ENCODE measurements around the gene MREG.

DNA sequence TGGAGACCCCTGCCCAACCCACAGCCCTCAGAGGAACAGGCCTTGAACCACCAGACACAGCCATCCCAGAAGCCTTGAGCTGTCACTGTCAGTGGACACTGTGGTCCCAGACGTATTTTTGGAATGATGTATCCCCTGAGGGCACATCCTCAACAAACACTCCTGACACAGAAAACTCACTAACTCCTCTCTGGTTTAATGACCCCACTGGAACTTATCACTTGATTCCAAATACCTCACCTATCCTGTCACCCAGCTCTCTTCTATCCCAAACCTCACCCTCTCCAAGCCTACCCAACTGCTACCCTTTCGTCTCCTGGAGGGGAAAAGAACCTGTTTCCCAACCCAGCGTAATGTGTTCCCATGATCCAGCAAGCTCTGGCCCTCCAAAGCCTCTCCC is 111.6 kb downstream of the MREG start:
- TF ChIP-seq, protein P1, sequence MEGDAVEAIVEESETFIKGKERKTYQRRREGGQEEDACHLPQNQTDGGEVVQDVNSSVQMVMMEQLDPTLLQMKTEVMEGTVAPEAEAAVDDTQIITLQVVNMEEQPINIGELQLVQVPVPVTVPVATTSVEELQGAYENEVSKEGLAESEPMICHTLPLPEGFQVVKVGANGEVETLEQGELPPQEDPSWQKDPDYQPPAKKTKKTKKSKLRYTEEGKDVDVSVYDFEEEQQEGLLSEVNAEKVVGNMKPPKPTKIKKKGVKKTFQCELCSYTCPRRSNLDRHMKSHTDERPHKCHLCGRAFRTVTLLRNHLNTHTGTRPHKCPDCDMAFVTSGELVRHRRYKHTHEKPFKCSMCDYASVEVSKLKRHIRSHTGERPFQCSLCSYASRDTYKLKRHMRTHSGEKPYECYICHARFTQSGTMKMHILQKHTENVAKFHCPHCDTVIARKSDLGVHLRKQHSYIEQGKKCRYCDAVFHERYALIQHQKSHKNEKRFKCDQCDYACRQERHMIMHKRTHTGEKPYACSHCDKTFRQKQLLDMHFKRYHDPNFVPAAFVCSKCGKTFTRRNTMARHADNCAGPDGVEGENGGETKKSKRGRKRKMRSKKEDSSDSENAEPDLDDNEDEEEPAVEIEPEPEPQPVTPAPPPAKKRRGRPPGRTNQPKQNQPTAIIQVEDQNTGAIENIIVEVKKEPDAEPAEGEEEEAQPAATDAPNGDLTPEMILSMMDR (IDR thresholded peaks at IDR 0.05), result no peak
- no peak for TF ChIP-seq TFCP2L1 (CRISPR knock-in tag; IDR thresholded peaks at IDR 0.05)
- TF ChIP-seq, protein P2, sequence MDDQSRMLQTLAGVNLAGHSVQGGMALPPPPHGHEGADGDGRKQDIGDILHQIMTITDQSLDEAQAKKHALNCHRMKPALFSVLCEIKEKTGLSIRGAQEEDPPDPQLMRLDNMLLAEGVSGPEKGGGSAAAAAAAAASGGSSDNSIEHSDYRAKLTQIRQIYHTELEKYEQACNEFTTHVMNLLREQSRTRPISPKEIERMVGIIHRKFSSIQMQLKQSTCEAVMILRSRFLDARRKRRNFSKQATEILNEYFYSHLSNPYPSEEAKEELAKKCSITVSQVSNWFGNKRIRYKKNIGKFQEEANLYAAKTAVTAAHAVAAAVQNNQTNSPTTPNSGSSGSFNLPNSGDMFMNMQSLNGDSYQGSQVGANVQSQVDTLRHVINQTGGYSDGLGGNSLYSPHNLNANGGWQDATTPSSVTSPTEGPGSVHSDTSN (IDR thresholded peaks at IDR 0.05), result no peak
- TF ChIP-seq, protein P3, sequence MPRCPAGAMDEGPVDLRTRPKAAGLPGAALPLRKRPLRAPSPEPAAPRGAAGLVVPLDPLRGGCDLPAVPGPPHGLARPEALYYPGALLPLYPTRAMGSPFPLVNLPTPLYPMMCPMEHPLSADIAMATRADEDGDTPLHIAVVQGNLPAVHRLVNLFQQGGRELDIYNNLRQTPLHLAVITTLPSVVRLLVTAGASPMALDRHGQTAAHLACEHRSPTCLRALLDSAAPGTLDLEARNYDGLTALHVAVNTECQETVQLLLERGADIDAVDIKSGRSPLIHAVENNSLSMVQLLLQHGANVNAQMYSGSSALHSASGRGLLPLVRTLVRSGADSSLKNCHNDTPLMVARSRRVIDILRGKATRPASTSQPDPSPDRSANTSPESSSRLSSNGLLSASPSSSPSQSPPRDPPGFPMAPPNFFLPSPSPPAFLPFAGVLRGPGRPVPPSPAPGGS (IDR thresholded peaks at IDR 0.05), result no peak
- no peak for TF ChIP-seq KDM5A (IDR thresholded peaks at IDR 0.05)
- no peak for TF ChIP-seq CHD4 (IDR thresholded peaks at IDR 0.05; ENCODE audit: borderline replicate concordance)
- TF ChIP-seq KDM1A (IDR thresholded peaks at IDR 0.05; ENCODE audit: low read depth), result no peak
- no peak for TF ChIP-seq POLR2AphosphoS2 (conservative IDR thresholded peaks at IDR 0.05; ENCODE audit: low read length)
- TF ChIP-seq PHF8 (IDR thresholded peaks at IDR 0.05; ENCODE audit: borderline replicate concordance, low read depth), result no peak
- TF ChIP-seq REST (IDR thresholded peaks at IDR 0.05), result no peak
- TF ChIP-seq POLR2A (IDR thresholded peaks at IDR 0.05; ENCODE audit: low read length), result no peak
- TF ChIP-seq RCOR1 (IDR thresholded peaks at IDR 0.05; ENCODE audit: low read depth, low read length), result no peak
- TF ChIP-seq, protein P4, sequence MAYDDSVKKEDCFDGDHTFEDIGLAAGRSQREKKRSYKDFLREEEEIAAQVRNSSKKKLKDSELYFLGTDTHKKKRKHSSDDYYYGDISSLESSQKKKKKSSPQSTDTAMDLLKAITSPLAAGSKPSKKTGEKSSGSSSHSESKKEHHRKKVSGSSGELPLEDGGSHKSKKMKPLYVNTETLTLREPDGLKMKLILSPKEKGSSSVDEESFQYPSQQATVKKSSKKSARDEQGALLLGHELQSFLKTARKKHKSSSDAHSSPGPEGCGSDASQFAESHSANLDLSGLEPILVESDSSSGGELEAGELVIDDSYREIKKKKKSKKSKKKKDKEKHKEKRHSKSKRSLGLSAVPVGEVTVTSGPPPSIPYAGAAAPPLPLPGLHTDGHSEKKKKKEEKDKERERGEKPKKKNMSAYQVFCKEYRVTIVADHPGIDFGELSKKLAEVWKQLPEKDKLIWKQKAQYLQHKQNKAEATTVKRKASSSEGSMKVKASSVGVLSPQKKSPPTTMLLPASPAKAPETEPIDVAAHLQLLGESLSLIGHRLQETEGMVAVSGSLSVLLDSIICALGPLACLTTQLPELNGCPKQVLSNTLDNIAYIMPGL (CRISPR knock-in tag; IDR thresholded peaks at IDR 0.05; ENCODE audit: borderline replicate concordance), result no peak

Measured in A549 (cell line).